ENCODE data around the gene HKDC1.
A peak's percentile ranks its signal among the peaks of the same experiment; 100 is the strongest.
"Not testable (repeated sequence)": the region's sequence is repeated elsewhere in the genome, so short reads cannot be mapped to it uniquely, and the experiment has no call there.

HKDC1 gene

DNA sequence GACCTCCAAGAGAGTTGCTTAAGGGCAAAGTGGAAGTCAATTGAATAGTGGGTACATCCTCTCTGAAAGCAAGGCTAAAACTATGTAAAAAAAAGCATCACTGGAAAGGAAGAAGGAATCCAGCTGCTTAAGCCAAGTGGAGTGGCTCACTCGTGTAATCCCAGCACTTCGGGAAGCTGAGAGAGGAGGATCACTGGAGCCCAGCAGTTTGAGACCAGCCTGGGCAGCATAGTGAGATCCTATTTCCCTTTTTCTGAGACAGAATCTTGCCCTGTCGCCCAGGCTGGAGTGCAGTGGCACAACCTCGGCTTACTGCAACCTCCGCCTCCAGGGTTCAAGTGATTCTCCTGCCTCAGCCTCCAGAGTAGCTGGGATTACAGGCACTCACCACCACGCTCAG, 64.3 kb downstream of the HKDC1 start:
- DNase-seq: not testable (repeated sequence)

- DNase-seq: no peak
These were observed 65.6 kb downstream of the HKDC1 start for GRCh38 chr10:69285699-69286098.

DNA sequence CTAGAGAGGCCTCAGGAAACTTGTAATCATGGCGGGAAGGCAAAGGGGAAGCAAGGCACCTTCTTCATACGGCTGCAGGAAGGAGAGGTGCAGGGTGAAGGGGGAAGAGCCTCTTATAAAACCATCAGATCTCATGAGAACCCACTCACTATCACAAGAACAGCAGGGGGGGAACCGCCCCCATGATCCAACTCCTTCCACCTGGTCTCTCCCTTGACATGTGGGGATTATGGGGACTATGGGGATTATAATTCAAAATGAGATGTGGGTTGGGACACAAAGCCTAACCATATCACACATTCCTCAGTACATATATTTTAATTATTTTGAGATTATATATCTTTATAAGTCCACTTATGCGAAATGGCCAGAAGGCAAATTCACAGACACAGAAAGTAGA, 67.0 kb downstream of the HKDC1 start:
- DNase-seq: no peak

- no peak for DNase-seq
These were observed 70.9 kb downstream of the HKDC1 start for GRCh38 chr10:69290993-69291392.

DNA sequence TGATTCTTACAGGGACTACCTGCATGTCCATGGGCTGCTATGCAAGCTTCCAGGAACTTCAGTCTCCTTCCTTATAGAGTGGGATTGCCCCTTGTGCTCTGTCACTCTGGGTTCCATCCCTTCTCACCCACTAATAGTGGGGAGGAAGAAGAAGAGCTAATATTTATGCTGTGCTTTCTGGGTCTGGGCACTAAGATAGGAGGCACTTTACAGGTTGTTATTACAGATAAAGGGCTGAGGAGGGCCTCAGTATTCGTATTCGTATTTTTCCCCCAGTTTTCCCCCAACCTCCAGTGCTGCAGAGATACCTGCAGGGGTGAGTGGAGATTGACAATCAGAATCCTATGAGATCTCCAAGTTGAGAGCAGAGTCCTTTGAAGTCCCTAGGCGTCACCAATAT, 72.3 kb downstream of the HKDC1 start:
- no peak for DNase-seq

DNA sequence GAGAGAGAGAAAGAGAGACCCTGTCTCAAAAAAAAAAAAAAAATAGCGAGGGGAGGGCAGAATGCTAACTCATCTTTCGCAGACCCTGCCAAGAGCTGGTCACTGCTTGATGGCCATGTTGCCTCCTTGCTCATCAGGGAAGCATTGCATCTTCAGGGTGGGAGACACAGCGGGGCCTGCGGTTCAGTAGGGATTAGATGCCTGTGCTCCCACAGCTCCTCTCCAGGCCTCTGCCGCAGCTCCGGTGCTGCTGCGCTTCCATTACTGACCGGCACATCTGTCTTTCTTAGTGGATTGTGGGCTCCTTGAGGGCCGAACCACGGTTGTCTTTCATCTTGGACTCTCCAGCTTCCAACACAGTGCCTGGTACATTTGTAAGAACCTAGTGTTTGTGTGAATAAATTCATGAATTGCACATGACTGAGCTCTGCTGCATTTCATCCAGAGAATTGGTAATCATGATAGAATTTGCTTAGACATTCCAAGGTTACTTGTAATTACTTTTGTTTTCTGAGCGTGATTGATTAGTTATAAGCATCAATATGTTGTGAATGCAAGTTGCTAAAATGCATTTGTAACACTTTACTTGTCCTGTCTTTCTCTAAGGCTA, 75.0 kb downstream of the HKDC1 start:
- no peak for DNase-seq

GRCh38 chr10:69303632-69304051, 83.5 kb downstream of the HKDC1 start:
- DNase-seq: peak; percentile 53

- no peak for DNase-seq
These were observed 86.3 kb downstream of the HKDC1 start for GRCh38 chr10:69306421-69306820.

DNA sequence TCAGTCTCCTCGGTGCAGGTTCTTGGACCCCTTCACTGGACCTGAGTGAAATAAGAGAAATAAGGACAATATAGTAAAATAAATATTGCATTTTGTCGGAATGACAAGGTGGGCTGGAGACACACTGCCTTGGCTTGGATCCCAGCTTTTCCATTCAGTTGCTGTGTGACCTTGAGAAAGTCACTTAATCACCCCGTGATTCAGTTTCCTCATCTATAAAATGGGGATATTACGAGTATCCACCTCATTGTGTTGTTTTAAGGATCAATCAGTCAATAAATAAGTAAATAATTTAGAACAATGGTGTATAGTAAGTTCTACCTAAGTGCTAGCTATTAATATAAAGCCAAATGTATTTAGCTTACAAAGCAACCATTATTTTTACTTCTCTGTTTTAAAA, 87.3 kb downstream of the HKDC1 start:
- DNase-seq: no peak

- DNase-seq: not testable (repeated sequence)
These were observed 88.2 kb downstream of the HKDC1 start for GRCh38 chr10:69308304-69308703.

DNA sequence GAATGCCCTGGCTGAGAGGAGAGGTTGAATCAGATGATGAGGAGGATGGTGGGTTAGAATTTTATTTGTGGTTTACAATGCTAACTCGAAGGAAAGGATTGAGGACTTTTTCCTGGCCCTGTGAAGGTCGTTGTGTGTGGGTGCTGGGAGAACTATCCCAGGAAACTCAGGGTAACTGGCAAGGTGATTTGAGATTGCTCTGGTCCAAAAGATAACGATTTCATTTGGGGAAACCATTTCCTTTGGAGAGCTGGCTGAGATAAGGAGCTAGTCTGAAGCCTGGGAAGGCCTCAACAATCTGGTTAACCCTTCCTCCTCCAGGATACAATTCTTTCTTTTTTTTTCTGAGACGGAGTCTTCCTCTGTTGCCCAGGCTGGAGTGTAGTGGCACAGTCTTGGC, 91.2 kb downstream of the HKDC1 start:
- DNase-seq: no peak

DNA sequence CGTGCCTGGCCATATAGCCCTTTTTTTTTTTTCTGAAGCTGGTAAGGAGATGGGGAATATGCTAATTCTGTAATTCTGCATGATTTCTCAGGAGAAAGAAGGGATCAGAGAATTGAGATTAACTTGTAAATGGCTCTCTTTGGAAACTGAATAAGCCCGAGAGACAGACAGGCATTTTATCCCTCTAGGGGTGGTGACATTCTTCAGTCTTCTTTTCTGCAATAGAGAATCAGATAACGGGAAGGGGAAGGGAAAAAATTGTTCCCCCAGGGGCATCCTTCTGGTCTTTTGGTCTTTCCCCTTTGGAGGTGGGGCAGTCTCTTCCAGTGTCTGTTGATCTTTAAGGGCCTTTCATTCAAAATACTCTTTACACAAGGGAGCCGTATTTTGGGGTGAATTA, 92.4 kb downstream of the HKDC1 start:
- DNase-seq: no peak

GRCh38 chr10:69315100-69315542, 95.0 kb downstream of the HKDC1 start:
- DNase-seq: no peak

- DNase-seq: peak; percentile 33
These were observed 95.6 kb downstream of the HKDC1 start for GRCh38 chr10:69315610-69316312.

GRCh38 chr10:69316313-69317059, 96.4 kb downstream of the HKDC1 start:
- no peak for DNase-seq

Data from activated CD4-positive, alpha-beta T cell treated with anti-CD3 and anti-CD28 coated beads for 48 hours (primary cell).